HFFc6 (cell line): ENCODE results near the gene KRT81. TPM values are rescaled to one million over a fixed set of nuclear protein-coding genes. Genes with fewer than 3 reads are reported as not detected.

Experiments used
- DNase-seq: peaks from one replicate; pipeline ENCODE4 v3.0.0-alpha.2; 2018
- H3K27ac Mint-ChIP-seq: 2 replicates; pipeline ENCODE4 v1.8.0; 2020; ENCODE audit warnings: mild to moderate bottlenecking, mixed read lengths
- H3K27me3 Mint-ChIP-seq: 2 replicates; pipeline ENCODE4 v1.8.0; 2021; ENCODE audit warnings: mild to moderate bottlenecking, moderate library complexity, mixed read lengths; ENCODE audit not compliant: insufficient read depth
- H3K36me3 Mint-ChIP-seq: 2 replicates; pipeline ENCODE4 v1.8.0; 2021; ENCODE audit warnings: low read depth, mixed read lengths
- H3K4me1 Mint-ChIP-seq: 2 replicates; pipeline ENCODE4 v1.8.0; 2020; ENCODE audit warnings: low read depth, mixed read lengths
- H3K4me3 Mint-ChIP-seq: 2 replicates; pipeline ENCODE4 v1.8.0; 2020; ENCODE audit warnings: mild to moderate bottlenecking, moderate library complexity, mixed read lengths
- H3K9me3 Mint-ChIP-seq: 2 replicates; pipeline ENCODE4 v1.8.0; 2020; ENCODE audit warnings: mild to moderate bottlenecking, mixed read lengths
- CTCF ChIP-seq: fragments of 200-600 bp; sonication (generic); IDR thresholded peaks from 2 replicates; pipeline ENCODE4 v1.5.0; 2021; ENCODE audit warnings: antibody characterized with exemption, mild to moderate bottlenecking
- total RNA-seq, 6 experiments: library from RNA; stranded (reverse); fragmentation: NEBNext Ultra II Directional; extraction: Animal tissue kit (Norgen Biotek cat#: 25700); gene quantifications; 2 replicates in 1 of 6; 3 replicates in 5 of 6; pipeline ENCODE4 v1.2.3, GENCODE V29; 2021

The KRT81 gene
- total RNA-seq, 6 experiments from 2014 or later: 0.34 to 0.84 (median 0.70) TPM

GRCh38 chr12:52278575-52279421 is 12.5 kb downstream of the KRT81 start:
- peak; percentile 60 for DNase-seq
- TF ChIP-seq CTCF: peak; percentile 98
- Mint-ChIP-seq H3K4me1 (peaks cover 61% of the 10 kb centered on the region), H3K27me3 (peaks cover 3% of the 10 kb centered on the region), H3K27ac (peak overlapping the region; percentile 99), H3K4me3 (peak overlapping the region; percentile 76), H3K9me3 (no peaks in the 10 kb centered on the region), H3K36me3 (peaks cover 5% of the 10 kb centered on the region; the same call in 1 of the 2 replicates)

- H3K36me3 Mint-ChIP-seq: peaks cover 2% of the 10 kb centered on the region; the same call in 1 of the 2 replicates
- TF ChIP-seq CTCF: no peak
- no peaks in the 10 kb centered on the region for H3K9me3 Mint-ChIP-seq
- H3K27ac Mint-ChIP-seq: no peak overlapping the region
- no peak for DNase-seq
- peaks cover 3% of the 10 kb centered on the region for H3K27me3 Mint-ChIP-seq
- no peak overlapping the region; the same call in 1 of the 2 replicates for H3K4me3 Mint-ChIP-seq
- H3K4me1 Mint-ChIP-seq: peaks cover 55% of the 10 kb centered on the region
Observed at GRCh38 chr12:52277486-52278245, 13.7 kb downstream of the KRT81 start.

GRCh38 chr12:52275686-52276085 is 15.6 kb downstream of the KRT81 start:
- Mint-ChIP-seq H3K4me1 (peaks cover 40% of the 10 kb centered on the region), H3K4me3 (no peak overlapping the region), H3K36me3 (no peaks in the 10 kb centered on the region), H3K9me3 (no peaks in the 10 kb centered on the region), H3K27ac (no peak overlapping the region), H3K27me3 (peaks cover 7% of the 10 kb centered on the region)
- DNase-seq: no peak
- TF ChIP-seq CTCF: no peak

- Mint-ChIP-seq H3K4me3 (no peak within 1 kb of the TSS), H3K36me3 (no peaks in the 10 kb centered on the region), H3K9me3 (no peaks in the 10 kb centered on the region), H3K27ac (no peak within 1 kb of the TSS), H3K4me1 (peaks cover 30% of the 10 kb centered on the region), H3K27me3 (peaks cover 9% of the 10 kb centered on the region)
- no peak for DNase-seq
- no peak for TF ChIP-seq CTCF
Observed at GRCh38 chr12:52274521-52275120, 16.7 kb downstream of the KRT81 start, which contains the start of gene KRT86. Gene KRT86 (plus strand): TSS chr12:52274645. CDS start chr12:52301917, 27,272 bp downstream.

- Mint-ChIP-seq H3K27me3 (peaks cover 9% of the 10 kb centered on the region; the same call in 1 of the 2 replicates), H3K36me3 (no peaks in the 10 kb centered on the region), H3K4me3 (no peak overlapping the region), H3K27ac (no peak overlapping the region), H3K9me3 (no peaks in the 10 kb centered on the region), H3K4me1 (peaks cover 18% of the 10 kb centered on the region)
- no peak for DNase-seq
- TF ChIP-seq CTCF: no peak
Observed at GRCh38 chr12:52271158-52271557, 20.2 kb downstream of the KRT81 start.
